Stimulated activated CD8-positive, alpha-beta memory T cell treated with anti-CD3 and anti-CD28 coated beads, Interleukin-12 subunit alpha, Interleukin-12 subunit beta, amount 100 ng/mL, for 24 hours (primary cell): ENCODE measurements around the gene MRPS11.
"Not testable (repeated sequence)": the region's sequence is repeated elsewhere in the genome, so short reads cannot be mapped to it uniquely, and the experiment has no call there.

Experiments used
- DNase-seq: peaks from one replicate; pipeline ENCODE4 v3.0.0-alpha.2; 2020; ENCODE audit errors: extremely low read depth

The MRPS11 gene

GRCh38 chr15:88454867-88455810 is 12.4 kb upstream of the MRPS11 start:
- DNase-seq, result peak; percentile 2

DNA sequence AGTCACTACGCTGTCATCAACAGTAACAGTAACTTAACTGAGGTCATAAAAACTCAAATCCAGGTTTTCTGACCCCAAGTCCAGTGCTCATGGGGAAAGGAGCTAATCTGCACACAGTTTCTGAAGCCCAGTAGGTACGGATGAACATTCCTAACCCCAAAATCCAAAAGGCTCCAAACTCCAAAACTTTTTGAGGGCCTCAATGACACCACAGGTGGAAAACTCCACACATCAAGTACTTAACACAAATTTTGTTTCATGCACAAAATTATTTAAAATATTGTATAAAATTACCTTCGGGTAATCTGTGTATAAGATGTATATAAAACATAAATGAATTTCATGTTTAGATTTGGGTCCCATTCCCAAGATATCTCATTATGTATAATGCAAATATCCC is 10.8 kb upstream of the MRPS11 start:
- no peak for DNase-seq

DNA sequence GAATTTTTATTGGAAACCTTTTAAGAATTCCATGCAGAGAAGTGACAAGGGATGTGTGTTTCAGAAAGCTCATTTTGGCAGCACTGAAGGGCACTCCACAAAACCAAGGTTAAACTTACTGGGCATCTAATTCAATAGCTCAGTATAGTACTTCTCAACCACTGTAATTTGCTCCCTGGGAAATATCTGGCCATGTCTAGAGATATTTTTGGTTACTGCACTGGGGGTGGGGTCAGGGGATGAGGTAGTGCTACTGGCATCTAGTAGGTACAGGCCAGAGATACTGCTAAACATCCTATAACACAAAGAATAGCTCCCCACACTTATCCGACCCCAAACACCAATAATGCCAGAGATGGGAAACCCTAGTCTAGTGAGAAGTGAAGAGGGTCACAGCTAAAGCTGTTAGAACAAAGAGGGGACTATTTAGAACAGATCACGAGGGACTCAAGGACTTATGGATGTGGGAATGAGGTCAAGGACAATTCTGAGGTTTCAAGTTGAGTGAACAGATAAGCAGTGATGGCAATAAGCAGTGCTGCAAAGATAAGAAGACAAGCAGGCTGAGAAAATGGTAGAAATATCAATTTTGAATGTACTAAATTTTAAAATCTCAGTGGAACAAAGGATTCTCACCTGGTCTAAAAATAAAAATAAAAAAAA is 3.5 kb upstream of the MRPS11 start:
- no peak for DNase-seq

DNA sequence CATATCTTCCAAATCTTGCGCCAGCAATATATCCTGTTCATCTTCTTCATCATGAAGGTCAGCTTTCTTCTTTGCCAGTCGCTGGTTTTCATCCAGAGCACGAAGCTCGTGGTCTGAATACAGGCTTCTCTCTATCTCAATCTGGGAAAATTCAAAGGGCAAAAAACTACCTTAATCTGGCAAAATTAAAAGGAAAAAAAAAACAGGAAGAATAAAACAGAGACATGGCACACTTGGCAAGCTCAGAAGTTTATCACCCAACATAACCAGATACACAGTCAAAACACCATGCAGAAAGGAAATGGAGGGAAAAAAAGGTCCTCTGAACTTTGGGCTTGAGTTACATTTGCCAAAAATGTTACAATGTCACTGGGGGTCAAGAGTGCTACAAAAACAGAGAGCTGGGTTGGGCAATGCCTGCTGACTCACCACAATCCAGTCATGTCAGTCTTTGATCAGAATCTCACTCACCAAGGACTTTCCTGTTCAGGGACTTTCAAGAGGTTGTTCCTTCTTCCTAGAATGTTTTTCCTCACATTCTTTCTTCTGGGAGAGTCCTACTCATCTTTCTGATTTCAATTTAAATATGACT is 1.8 kb upstream of the MRPS11 start:
- DNase-seq, result no peak

GRCh38 chr15:88467935-88468528 is 524 bp downstream of the MRPS11 start:
- no peak for DNase-seq

DNA sequence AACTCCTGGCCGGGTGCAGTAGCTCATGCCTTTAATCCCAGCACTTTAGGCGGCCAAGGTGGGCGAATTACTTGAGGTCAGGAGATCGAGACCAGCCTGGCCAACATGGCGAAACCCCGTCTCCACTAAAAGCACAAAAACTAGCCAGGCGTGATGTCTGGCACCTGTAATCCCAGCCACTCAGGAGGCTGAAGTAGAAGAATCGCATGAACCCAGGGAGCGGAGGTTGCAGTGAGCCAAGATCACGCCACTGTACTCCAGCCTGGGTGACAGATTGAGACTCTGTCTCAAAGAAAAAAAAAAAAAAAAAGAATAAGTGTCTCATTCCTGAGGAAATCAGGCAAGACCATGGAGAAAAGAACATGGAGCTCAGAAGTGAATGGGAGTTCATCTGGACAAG is 1.2 kb downstream of the MRPS11 start:
- not testable (repeated sequence) for DNase-seq

DNA sequence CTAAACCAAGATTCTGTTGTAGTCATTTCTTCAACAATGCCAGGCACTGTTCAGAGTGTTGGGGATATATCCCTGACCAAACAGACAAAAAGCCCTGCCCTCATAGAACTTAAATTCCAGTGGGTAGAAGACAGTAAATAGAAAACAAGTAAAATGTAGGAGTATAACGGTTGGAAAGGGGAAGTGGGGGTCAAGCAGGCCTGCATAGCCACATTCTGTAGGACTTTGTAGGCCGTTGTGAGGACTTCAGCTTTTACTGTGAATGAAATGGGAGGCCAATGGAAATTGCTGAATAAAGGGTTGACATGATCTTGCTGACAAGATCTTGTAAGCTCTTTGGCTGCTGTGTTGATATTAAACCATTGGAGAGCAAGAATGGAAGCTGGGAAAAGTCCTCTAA is 1.8 kb downstream of the MRPS11 start:
- no peak for DNase-seq

DNA sequence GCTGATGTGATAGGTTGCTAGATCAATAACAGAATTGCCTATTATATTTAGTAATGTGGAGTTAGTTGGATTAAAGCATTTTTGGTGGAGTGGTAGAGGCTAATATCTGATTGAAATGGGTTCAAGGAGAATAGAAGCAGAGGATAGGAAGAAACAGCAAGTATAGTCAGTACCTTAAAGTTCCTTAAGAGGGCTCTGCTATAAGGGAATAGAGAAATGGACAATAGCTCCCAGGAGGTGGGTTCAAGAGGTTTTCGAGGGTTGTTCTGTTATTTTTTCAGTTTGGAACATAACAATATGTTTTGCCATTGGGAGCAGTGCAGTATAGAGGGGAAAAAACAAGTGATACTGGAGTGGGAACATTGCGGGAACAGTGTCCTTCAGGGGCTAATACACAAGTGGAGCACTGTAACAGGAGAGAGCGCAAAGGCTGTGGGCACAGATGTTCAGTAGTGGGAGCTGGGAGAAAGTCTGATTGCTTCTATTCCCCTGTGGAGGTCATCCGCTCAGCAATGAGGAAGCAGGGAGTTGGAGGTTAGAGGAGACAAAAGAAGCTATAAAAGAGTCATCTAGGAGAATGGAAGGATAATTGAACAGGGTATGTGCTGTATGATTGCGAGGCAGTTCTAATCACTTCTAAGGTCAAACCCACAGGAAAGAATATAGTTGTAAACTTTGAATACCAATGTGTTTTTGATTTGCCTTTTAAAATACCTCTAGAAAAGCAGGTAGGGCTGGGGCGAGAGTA is 3.3 kb downstream of the MRPS11 start:
- DNase-seq, result no peak

DNA sequence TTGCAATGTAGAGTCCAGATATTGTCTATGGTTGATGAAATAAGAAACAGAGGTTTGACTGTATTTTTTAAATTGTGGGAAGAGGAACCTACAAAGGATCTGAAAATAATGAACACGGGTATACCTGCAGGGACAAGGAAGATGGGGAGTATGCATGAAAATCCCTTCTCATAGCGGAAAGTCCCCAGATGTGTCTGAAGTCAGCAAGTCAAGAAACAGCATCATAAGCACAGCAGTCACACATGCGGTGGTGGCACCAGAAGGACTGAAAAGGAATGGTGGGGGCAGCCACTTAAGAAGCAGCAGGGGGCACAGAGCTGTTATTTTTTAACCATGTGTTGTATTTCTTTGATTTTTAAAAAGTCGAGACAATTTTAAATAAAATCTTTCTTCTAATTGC is 4.7 kb downstream of the MRPS11 start:
- DNase-seq, result no peak

DNA sequence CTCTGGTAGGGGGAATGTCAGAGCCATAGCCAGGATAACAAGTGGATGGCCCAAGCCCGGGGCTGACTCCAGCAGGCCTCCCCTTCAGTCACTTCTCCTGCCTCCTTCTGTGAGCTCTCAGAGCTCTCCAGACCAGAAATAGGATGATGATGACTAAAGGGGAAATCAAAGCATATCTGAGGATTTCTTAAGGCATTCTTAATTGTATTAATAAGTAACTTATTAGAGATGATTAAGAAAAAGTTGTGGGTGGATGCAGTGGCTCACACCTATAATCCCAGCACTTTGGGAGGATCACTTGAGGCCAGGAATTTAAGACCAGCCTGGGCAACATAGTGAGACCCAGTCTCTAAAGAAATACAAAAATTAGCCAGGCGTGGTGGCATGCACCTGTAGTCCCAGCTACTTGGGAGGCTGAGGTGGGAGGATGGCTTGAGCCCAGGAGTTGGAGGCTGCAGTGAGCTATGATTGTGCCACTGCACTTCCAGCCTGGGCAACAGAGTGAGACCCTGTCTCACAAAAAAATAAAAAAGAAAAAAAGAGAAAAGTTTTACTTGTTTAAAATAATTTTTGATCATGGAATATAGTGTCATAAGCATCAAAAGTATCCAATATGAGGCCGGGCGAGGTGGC is 6.3 kb downstream of the MRPS11 start:
- DNase-seq, result not testable (repeated sequence)

GRCh38 chr15:88476635-88477060 is 9.1 kb downstream of the MRPS11 start:
- no peak for DNase-seq

- no peak for DNase-seq
These were observed 9.6 kb downstream of the MRPS11 start for GRCh38 chr15:88477126-88477525.

- DNase-seq, result no peak
These were observed 10.4 kb downstream of the MRPS11 start for GRCh38 chr15:88477904-88478303.

DNA sequence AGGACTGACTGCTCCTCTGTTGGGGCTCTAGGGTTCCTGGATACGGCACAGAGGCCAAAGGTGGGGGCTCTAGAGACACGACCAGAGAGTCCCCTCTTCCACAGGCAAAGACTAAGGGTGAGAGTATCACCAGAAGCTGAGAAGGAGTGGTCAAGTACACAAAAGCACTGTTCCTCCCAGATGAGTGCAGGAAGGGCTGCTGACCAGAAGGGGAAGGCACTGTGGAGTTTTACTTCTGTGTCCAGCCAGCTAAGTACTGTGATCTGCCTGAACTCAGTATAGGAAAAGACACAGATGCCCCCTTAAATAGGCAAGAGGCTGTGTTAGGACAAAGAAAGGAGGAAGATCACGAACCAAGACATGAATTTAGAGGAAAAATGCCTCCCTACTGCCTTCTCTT is 11.7 kb downstream of the MRPS11 start:
- DNase-seq, result no peak

- no peak for DNase-seq
These were observed 13.5 kb downstream of the MRPS11 start for GRCh38 chr15:88480981-88481380.

- no peak for DNase-seq
These were observed 14.8 kb downstream of the MRPS11 start for GRCh38 chr15:88482263-88482662.

DNA sequence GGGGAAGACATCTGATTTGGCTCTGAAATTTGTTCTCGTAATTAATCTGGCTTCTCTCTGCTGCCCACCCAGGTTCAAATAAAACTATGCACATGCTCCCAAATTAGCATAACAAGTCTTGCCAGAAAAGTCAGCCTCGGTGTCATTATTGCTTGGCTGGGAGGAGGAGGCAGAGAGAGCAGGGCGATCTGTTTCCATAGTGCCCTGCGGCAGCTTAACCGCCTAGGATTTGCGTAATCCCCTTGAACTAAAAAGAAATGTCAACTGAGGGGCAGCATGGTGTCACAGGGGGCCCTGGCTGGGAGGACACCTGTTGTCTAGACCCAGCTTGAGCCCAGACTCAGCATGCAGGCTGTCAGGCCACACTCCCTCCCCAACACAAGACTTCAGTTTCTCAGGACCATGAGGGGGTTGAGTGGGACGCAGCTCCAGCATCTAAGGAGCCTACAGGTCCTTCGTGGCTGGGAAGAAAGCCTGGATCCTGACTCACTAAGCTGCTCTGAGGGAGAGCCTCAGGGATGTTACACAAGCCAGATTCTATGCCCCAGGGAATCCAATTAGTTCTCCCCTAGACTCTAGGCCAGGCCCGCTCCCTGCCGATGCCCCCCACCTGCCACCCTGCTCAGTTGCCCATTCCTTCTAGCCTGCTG is 17.3 kb downstream of the MRPS11 start:
- DNase-seq, result no peak

GRCh38 chr15:88487178-88487795 is 19.8 kb downstream of the MRPS11 start:
- no peak for DNase-seq

GRCh38 chr15:88487796-88488523 is 20.5 kb downstream of the MRPS11 start:
- DNase-seq, result no peak
